Erythroblast (primary cell): Measurements from ENCODE around the gene THRB.

Source experiments
- DNase-seq, 2 experiments: peaks; one replicate each; lab custom pipeline; 2025; lab: John Stamatoyannopoulos, UW
- GATA1 ChIP-seq: IDR thresholded peaks from 2 replicates; pipeline ENCODE4 v1.6.1; 2011; ENCODE audit warnings: low read depth, mild to moderate bottlenecking, control low read depth, low read length, moderate library complexity
- POLR2A ChIP-seq: IDR thresholded peaks from 2 replicates; pipeline ENCODE4 v1.6.1; 2011; ENCODE audit warnings: mild to moderate bottlenecking, low read length

THRB gene

DNA sequence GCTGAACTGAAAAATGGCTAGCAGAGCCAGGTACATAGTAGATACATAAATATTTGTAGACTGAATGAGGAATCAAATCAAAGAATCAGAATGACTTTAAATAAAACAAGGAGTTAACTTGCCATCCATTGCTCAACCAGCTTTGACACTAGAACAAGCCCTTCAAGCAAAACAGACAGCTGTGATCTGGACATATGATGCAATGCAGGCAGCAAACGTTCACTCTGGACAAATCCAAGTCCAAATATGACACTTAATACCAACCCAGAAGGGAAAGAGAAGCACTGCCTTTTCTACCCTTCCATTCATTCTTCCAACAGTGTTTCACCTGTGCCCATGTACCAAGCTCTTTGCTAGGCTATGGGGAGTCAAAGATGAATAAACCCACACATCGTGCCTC is 4.5 kb downstream of the THRB start:
- DNase-seq = no peak
- TF ChIP-seq POLR2A (no peak), GATA1 (no peak)

GRCh38 chr3:24487325-24488262 is 7.1 kb downstream of the THRB start:
- TF ChIP-seq POLR2A (no peak), GATA1 (no peak)
- no peak for DNase-seq

DNA sequence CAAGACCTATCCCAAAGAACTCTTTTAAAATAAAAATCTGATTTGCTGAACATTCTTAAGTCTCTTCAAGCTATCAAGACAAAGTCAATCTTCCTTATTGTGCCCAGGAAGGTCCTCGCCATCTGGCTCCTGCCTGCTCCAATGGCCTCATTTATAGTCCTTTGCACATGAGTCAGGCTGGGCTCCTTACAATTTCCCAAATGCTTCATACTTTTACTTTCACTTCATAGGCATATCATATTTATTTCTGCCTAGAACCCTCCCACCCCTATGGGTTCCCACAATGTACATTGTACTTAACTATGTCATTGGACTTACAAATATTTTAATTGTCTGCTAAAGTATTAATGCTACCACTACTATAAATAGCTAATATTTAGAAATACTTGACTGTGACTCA is 9.1 kb downstream of the THRB start:
- no peak for TF ChIP-seq POLR2A
- TF ChIP-seq GATA1 = no peak
- DNase-seq = no peak

- no peak for TF ChIP-seq GATA1
- no peak for TF ChIP-seq POLR2A
These were observed 10.8 kb downstream of the THRB start for GRCh38 chr3:24483873-24484272.

GRCh38 chr3:24482096-24482705 is 12.4 kb downstream of the THRB start:
- TF ChIP-seq GATA1 = no peak
- no peak for DNase-seq

More at GRCh38 chr3:24483873-24484272, 10.8 kb downstream of the THRB start:
- no peak for DNase-seq

DNA sequence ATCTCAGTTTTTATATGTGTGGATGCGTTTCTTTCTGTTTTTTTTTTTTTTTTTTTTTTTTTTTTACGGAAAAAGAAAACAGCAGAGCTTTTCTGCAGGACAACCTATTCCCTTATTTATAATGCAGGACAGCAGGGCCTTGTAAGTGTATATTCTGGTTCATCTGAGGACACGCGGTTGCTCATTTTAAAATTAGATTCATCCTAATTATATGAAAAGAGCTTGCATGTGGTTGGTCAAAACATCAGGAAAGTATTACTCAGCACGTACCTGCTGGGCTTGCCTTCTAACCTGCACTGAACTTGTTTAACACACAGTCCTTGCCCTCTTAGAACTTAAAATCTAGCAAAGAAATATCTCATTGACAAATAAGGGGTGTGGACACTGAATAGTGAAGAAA is 13.5 kb downstream of the THRB start:
- TF ChIP-seq GATA1 (no peak), POLR2A (no peak)

GRCh38 chr3:24480497-24480896 is 14.2 kb downstream of the THRB start:
- TF ChIP-seq POLR2A (no peak), GATA1 (no peak)

More for the DNA sequence above, 13.5 kb downstream of the THRB start:
- no peak for DNase-seq

GRCh38 chr3:24479816-24480215 is 14.8 kb downstream of the THRB start:
- no peak for DNase-seq
- no peak for TF ChIP-seq POLR2A
- no peak for TF ChIP-seq GATA1

More at GRCh38 chr3:24480497-24480896, 14.2 kb downstream of the THRB start:
- no peak for DNase-seq

DNA sequence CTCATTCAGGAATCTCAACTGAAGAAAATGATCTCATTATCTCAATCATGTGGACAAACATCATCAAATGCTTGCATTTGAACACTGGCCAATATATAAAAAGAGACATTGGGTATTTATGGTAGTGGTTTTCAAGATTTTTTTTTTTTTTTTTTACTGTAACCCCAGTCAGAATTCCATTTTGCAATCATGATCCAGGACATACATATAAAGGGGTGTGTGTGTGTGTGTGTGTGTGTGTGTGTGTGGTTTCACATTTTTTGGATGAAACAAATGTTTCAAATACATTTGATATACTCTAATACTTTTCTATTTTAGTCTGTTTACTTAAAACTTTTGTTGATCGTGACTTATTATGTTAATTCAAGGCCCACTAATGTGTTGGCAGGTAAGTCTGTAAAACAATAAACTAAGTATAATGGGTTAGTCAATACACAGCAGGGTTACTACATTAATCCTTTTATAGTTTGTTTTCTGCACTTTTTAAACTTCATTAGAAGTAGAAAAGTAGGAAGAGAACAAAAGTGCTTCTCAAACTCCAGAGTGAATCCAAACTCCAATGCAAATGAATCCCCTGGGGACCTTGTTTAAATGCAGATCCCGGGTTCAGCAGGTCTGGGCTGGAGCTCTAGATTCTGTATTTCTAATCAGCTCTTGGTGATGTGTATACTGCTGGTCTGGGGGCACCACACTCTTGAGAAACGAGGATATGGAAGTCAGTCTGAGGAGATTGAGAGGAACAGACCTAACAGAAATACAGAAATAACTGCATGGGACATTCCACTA is 17.6 kb downstream of the THRB start:
- no peak for DNase-seq
- TF ChIP-seq POLR2A (no peak), GATA1 (no peak)

- peak in 1 of 2 experiments; percentile 1 for DNase-seq
- TF ChIP-seq GATA1 (no peak), POLR2A (no peak)
These were observed 18.7 kb downstream of the THRB start for GRCh38 chr3:24475925-24476324.

DNA sequence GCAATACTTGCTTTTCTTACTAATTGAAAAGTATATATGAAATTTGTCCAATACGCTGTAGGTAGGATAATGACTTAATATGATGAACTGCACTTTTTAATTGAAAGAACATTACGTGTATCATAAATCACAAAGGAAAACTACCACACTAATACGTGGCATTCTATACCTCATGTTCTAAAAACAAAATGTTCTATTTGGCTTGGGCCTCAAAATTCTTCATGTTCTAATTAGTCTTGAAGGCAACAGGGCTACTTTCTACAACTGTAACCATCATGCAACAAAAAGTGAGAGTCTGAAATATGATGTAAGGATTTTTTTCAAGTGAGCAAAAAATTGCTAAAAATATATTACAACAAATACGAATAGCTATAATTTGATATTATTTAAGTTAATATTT is 19.8 kb downstream of the THRB start:
- TF ChIP-seq POLR2A (no peak), GATA1 (no peak)
- no peak for DNase-seq

GRCh38 chr3:24472358-24472757 is 22.3 kb downstream of the THRB start:
- DNase-seq = no peak
- TF ChIP-seq GATA1 = no peak
- no peak for TF ChIP-seq POLR2A

- TF ChIP-seq POLR2A (no peak), GATA1 (no peak)
- DNase-seq = no peak
These were observed 23.2 kb downstream of the THRB start for GRCh38 chr3:24471486-24471885.
